ACHN (cell line): ENCODE results near the gene PTRHD1.
"Not testable (repeated sequence)": the region's sequence is repeated elsewhere in the genome, so short reads cannot be mapped to it uniquely, and the experiment has no call there.

ENCODE experiments used
- DNase-seq: peaks from one replicate; pipeline ENCODE4 v3.0.0-alpha.2; 2015
- in situ Hi-C: cut with HindIII; loops from 2 replicates; pipeline ENCODE4 v1.10.0; 2017; ENCODE audit warnings: low sequenced_read_pairs, low pct_ligation_motif_present, low pct_unique_long_range_greater_than_20kb

Gene PTRHD1

DNA sequence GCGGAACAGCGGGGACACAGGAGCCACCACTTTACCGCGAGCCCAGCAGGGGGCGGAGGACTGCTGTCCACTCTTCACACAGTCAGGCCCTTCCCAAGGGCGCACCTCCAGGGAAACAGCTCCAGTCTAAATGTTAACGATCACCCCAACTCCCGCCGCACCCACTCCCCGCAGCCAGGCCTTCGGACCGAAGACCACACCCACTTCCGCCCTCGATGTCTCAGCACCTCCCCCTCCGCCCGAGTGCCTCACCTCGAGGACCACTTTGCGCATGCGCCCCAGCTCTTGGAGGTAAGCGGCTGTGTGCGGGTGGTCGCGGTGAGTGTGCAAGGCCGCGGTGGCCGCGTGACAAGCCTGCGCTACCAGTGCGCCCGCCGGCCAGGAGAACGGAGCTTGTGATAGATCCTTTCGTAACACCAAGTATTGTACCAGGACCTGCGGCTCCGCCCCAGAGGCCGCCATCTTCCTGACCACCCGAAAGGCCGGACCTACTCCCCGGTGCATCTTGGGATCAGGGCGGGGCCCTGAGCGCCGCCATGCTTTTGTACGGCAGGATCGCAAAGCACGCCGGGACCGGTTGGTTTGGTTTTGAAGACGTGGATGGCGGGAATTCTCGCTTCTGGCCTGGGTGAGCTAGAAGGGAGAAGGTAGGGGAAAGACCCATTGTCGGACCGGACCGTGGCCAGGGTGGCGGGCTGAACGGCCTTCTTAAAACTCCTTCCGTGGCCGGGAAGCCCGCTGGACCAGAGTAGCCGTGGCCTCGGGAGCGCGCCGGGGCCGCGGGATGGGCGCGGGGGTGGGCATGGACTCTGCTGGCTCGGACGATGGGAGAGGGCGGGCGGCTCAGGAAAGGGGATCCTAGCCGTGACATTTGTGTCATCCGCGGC lies at the start of gene PTRHD1, which contains the start of gene CENPO:
Gene PTRHD1, minus strand, starts transcription at position 518 of the 887 bp plus-strand sequence. Its CDS starts 14 bp downstream, at position 504.
Gene CENPO, plus strand, starts transcription at position 552 of the 887 bp plus-strand sequence. CDS start 495 bp downstream, outside the sequence.
- peak; percentile 98 for DNase-seq
- in situ Hi-C loops: no loop called here

- DNase-seq: no peak
- in situ Hi-C loops: no loop called here
Observed at GRCh38 chr2:24842081-24843050, 49.2 kb upstream of the PTRHD1 start.

- no peak for DNase-seq
- in situ Hi-C loops: no loop called here
Observed at GRCh38 chr2:24840962-24841945, 48.1 kb upstream of the PTRHD1 start.

- DNase-seq: no peak
- in situ Hi-C loops: no loop called here
Observed at GRCh38 chr2:24840164-24840869, 47.1 kb upstream of the PTRHD1 start.

GRCh38 chr2:24839729-24840128 lies 46.5 kb upstream of the PTRHD1 start:
- in situ Hi-C loops: no loop called here

DNA sequence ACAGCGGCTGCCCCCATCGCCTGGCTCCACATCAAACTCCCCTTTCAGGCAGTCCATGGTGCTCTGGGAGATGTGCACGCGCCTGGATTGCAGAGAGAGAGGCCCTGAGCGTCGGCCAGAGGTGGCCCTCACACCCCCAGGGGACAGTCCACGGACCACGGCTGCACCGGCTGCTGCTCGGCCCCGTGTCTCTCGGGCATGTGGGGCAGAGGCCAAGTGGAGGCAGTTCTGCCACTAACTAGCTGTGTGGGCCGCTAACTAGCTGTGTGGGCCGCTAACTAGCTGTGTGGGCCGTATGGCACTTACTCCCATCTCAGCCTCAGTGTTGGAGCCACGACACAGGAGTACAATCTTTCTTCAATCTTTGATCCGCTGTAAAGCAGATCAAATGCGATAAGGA lies 45.4 kb upstream of the PTRHD1 start:
- DNase-seq: no peak
- in situ Hi-C loops: no loop called here

More at GRCh38 chr2:24839729-24840128, 46.5 kb upstream of the PTRHD1 start:
- DNase-seq: no peak

GRCh38 chr2:24837996-24838513 lies 44.9 kb upstream of the PTRHD1 start:
- DNase-seq: no peak
- in situ Hi-C loops: no loop called here

DNA sequence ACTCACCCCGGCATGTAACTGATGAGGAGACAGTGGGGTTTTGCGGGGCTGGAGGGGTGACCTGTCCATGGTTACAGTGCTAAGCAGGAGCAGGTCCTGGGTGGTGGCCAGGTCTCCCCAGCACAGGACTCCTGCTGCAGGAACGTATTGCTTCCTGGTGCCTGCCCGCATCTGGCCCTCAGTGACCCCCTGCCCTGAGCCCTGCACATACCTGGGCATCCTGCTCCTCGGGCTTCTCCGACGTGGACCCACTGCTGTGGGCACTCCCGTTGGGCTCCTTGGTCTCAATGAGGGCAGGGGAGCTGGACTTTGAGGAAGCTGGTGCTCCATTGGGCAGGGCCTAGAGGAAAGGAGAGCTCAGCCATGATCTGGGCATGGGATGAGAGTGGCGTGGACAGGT lies 43.5 kb upstream of the PTRHD1 start:
- in situ Hi-C loops: no loop called here
- no peak for DNase-seq

DNA sequence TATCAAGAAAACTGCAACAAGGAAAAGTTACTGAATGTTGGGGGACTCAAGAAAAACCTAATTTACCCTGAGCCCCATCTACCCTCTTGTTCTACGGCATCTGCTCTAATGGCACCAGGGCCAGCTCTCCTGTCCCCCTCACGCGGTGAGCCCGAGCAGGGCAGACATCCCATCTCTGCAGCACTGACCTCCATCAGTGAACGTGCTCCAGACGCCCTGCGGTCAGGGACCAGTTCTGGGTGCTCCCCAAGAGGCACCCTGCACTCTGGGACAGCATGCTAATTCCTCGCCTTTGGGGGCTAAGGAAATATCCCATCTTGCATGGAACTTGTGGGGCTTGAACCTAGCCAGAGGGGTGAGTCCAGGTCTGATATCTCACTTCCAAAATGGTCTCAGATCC lies 43.0 kb upstream of the PTRHD1 start:
- DNase-seq: no peak

DNA sequence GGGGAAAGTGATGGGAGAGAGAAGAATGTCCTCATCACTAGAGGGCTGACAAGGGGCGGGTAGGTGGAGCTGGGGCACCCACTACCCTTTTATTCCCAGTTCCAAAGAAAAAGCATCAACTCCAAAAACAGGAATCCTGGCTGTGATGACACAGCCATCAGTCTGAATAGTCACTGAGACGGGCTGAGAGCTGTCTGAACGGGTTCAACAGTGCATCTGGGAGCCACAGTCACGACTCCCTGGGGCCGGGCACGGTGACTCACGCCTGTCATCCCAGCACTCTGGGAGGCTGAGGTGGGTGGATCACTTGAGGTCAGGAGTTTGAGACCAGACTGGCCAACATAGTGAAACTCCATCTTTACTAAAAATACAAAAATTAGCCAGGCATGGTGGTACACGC lies 42.2 kb upstream of the PTRHD1 start:
- DNase-seq, in situ Hi-C loops: not testable (repeated sequence)

More for the DNA sequence above, 43.0 kb upstream of the PTRHD1 start:
- in situ Hi-C loops: no loop called here

DNA sequence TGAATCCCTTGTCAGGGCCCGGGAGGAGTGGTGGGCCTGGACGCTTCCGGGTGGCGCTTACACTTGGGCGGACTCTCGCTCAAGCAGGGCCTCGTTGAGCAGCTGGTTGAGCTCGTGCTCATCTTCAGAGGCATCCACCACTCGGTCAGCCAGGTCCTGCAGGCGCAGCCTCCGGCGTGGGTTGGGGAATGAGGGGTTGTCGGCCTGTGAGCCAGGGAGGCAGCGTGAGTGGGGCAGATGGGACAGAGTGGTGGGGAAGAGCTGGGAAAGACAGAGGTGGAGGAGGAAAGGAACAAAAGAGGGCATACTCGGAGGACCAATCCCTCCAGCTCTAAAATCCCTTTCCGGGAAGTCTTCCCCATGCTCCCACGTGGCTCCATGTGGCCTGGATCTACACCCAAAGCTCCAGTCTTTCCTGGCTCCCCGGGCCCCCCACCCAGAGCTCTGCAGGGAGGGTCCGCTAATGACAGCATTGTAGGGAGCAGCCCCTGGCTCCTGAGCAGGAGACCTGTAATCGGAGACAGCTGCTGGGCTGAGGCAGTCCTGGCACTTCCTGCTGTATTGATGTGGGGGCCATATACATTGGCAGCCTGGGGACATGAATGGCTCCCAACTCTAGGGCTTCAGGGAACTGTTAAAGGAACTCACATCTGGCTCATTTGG lies 41.7 kb upstream of the PTRHD1 start:
- no peak for DNase-seq
- in situ Hi-C loops: no loop called here

- in situ Hi-C loops: no loop called here
- no peak for DNase-seq
Observed at GRCh38 chr2:24833821-24834732, 40.9 kb upstream of the PTRHD1 start.

DNA sequence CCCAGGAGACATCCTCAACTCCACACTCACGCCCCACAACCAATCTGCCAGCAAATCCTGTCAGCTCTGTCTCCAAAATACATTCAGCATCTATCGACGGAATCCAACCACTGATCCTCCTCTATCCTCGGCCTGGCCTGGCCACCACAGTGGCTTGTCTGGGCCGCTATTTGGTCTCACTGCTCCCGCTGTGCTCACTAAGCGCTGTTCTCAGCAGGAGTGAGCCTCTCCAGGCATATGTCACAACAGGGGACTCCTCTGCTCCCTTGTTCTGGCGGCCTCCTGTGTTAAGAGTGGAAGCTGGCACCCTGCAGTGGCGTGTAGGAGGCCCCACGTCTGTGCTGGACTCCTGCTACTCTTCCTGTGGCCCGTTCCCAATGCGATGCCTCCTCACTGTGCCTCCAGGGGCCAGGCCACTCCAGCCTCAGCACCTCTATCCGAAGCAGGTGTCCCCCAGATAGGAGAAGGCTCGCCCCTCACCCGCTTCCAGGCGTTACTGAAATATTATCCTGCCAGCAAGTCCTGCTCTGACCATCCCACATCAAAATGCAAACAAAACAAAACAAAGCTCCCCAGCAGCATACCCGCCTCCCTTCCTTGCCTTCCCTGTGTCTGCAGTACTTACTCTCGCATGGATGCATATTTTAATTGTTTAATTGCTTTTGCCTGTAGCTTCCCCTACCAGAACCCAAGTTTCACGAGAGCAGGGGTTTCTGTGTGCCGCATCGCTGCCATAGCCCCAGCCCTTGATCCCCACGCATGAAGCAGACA lies 39.9 kb upstream of the PTRHD1 start:
- no peak for DNase-seq
- in situ Hi-C loops: no loop called here

GRCh38 chr2:24832521-24832920 lies 39.3 kb upstream of the PTRHD1 start:
- DNase-seq: no peak
- in situ Hi-C loops: no loop called here

DNA sequence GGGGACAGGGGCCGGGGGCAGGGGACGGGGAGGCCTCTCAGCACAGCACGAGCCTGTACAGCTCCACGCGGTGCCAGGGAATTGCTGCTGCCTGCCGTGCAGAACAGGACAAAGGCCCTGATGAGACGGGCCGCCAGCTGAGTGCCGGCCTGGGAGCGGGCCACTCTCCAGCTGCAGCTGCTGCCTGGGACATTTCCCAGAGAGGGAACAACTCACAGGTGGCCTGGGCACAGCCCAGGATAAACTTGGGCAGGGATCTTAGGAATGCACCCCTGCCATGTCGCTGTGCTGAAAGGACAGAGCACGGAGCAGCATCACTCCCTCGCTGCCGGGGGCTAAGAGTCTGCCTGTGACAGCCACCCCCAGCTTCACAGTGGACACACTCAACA lies 38.9 kb upstream of the PTRHD1 start:
- no peak for DNase-seq
- in situ Hi-C loops: no loop called here
